IMR-90 (cell line): ENCODE results near the gene MRTFA. TPM values are rescaled to one million over a fixed set of nuclear protein-coding genes. Genes with fewer than 3 reads are reported as not detected.

Source experiments
- ATAC-seq: fragments of 200-7000 bp; cut with Tn5 transposase; 2 replicates; pipeline ENCODE4 v1.9.1; 2020; ENCODE audit warnings: low read depth, mild to moderate bottlenecking, moderate library complexity
- BruUV-seq: library from RNA; stranded (reverse); fragments of 400-500 nt; replicated peaks from 2 replicates; lab custom pipeline; 2021; lab: Mats Ljungman, UMichigan
- CTCF ChIA-PET: fragments of 300-600 bp; formaldehyde crosslinking; extraction: SDS; loops from one replicate; lab custom pipeline; 2021; ENCODE audit warnings: antibody characterized with exemption; lab: Yijun Ruan, JAX
- POLR2A ChIA-PET: fragments of 300-600 bp; sonication (Branson Sonifier 250); formaldehyde crosslinking; loops from one replicate; lab custom pipeline; 2022; ENCODE audit warnings: antibody characterized with exemption; ENCODE audit not compliant: unreplicated experiment; lab: Charles Lee
- DNase-seq: peaks from one replicate; pipeline ENCODE4 v3.0.0; 2013
- H2AFZ ChIP-seq: replicated peaks from 2 replicates; pipeline ENCODE3; 2013; ENCODE audit warnings: low read length, mild to moderate bottlenecking; ENCODE audit not compliant: poor library complexity
- H2AK5ac ChIP-seq: 2 replicates; pipeline ENCODE4 v1.6.1; 2013; ENCODE audit warnings: low read depth, low read length, inconsistent platforms
- H2AK9ac ChIP-seq: replicated peaks from 2 replicates; pipeline ENCODE3; 2013; ENCODE audit warnings: mild to moderate bottlenecking, low read depth, low read length, moderate library complexity; ENCODE audit not compliant: poor library complexity
- H2BK120ac ChIP-seq: 2 replicates; pipeline ENCODE4 v1.6.1; 2013; ENCODE audit warnings: low read depth, low read length, inconsistent platforms
- H2BK15ac ChIP-seq: 3 replicates; pipeline ENCODE4 v1.6.1; 2013; ENCODE audit warnings: low read depth, low read length, inconsistent platforms
- H2BK20ac ChIP-seq: 2 replicates; pipeline ENCODE4 v1.6.1; 2013; ENCODE audit warnings: low read depth, mild to moderate bottlenecking, inconsistent platforms, low read length, moderate library complexity
- H2BK5ac ChIP-seq: 2 replicates; pipeline ENCODE4 v1.6.1; 2013; ENCODE audit warnings: mild to moderate bottlenecking, low read depth, low read length, inconsistent platforms; ENCODE audit not compliant: poor library complexity, severe bottlenecking
- H3K14ac ChIP-seq: replicated peaks from 2 replicates; pipeline ENCODE4 v1.6.1; 2013; ENCODE audit warnings: low read depth, low read length, inconsistent platforms
- H3K18ac ChIP-seq: 2 replicates; pipeline ENCODE4 v1.6.1; 2013; ENCODE audit warnings: low read depth, low read length, control low read depth
- H3K23ac ChIP-seq: 2 replicates; pipeline ENCODE4 v1.6.1; 2013; ENCODE audit warnings: low read depth, low read length, inconsistent platforms
- H3K27ac ChIP-seq: 2 replicates; pipeline ENCODE4 v1.5.1; 2013; ENCODE audit warnings: mild to moderate bottlenecking, control low read depth, low read length; ENCODE audit not compliant: insufficient read depth
- H3K27me3 ChIP-seq: 2 replicates; pipeline ENCODE4 v1.6.1; 2013; ENCODE audit warnings: low read length; ENCODE audit not compliant: control insufficient read depth, insufficient read depth
- H3K36me3 ChIP-seq: 2 replicates; pipeline ENCODE4 v1.6.1; 2013; ENCODE audit warnings: low read length, mixed read lengths; ENCODE audit not compliant: control insufficient read depth, insufficient read depth
- H3K4ac ChIP-seq: 2 replicates; pipeline ENCODE4 v1.6.1; 2013; ENCODE audit warnings: low read depth, low read length, inconsistent platforms
- H3K4me1 ChIP-seq: 2 replicates; pipeline ENCODE4 v1.6.1; 2013; ENCODE audit warnings: low read length, mixed read lengths; ENCODE audit not compliant: control insufficient read depth, insufficient read depth
- H3K4me2 ChIP-seq: 2 replicates; pipeline ENCODE4 v1.6.1; 2013; ENCODE audit warnings: low read depth, mild to moderate bottlenecking, control low read depth, low read length, moderate library complexity
- H3K4me3 ChIP-seq: 2 replicates; pipeline ENCODE4 v1.5.1; 2013; ENCODE audit warnings: low read depth, mild to moderate bottlenecking, control low read depth, low read length, moderate library complexity; ENCODE audit not compliant: insufficient read depth
- H3K56ac ChIP-seq: 2 replicates; pipeline ENCODE4 v1.6.1; 2013; ENCODE audit warnings: low read length, inconsistent platforms; ENCODE audit not compliant: insufficient read depth; ENCODE audit errors: extremely low read depth
- H3K79me1 ChIP-seq, 2 experiments: 2 replicates each; pipeline ENCODE4 v1.6.1; 2013; ENCODE audit warnings: low read length in 2 of 2, inconsistent platforms in 1 of 2, low read depth in 1 of 2
- H3K9ac ChIP-seq: 2 replicates; pipeline ENCODE4 v1.6.1; 2013; ENCODE audit warnings: low read depth, low read length, control low read depth
- H3K9me1 ChIP-seq: 2 replicates; pipeline ENCODE4 v1.6.1; 2013; ENCODE audit warnings: low read length, inconsistent platforms; ENCODE audit not compliant: insufficient read depth
- H3K9me3 ChIP-seq: 2 replicates; pipeline ENCODE4 v1.6.1; 2013; ENCODE audit warnings: low read length; ENCODE audit not compliant: control insufficient read depth, insufficient read depth
- H4K20me1 ChIP-seq: 2 replicates; pipeline ENCODE4 v1.6.1; 2013; ENCODE audit warnings: low read length, inconsistent platforms; ENCODE audit not compliant: insufficient read depth
- H4K5ac ChIP-seq: 2 replicates; pipeline ENCODE4 v1.6.1; 2013; ENCODE audit warnings: mild to moderate bottlenecking, low read depth, low read length, control low read depth
- H4K8ac ChIP-seq, 2 experiments: 2 replicates each; pipeline ENCODE4 v1.6.1; 2013; ENCODE audit warnings: low read depth in 2 of 2, low read length in 2 of 2, control low read depth in 1 of 2, inconsistent platforms in 1 of 2
- H4K91ac ChIP-seq: 2 replicates; pipeline ENCODE4 v1.6.1; 2013; ENCODE audit warnings: low read depth, low read length, inconsistent platforms; ENCODE audit not compliant: insufficient read depth
- BHLHE40 ChIP-seq: fragments of 150-350 bp; IDR thresholded peaks from 2 replicates; pipeline ENCODE4 v1.6.1; 2016; ENCODE audit warnings: mild to moderate bottlenecking, low read depth, low read length
- CEBPB ChIP-seq: IDR thresholded peaks from 2 replicates; pipeline ENCODE4 v1.6.1; 2012; ENCODE audit warnings: low read depth, low read length, improper control_type of control experiment
- CHD1 ChIP-seq: IDR thresholded peaks from 2 replicates; pipeline ENCODE4 v1.6.1; 2012; ENCODE audit warnings: low read depth, low read length, improper control_type of control experiment
- MAFK ChIP-seq: IDR thresholded peaks from 2 replicates; pipeline ENCODE4 v1.6.1; 2012; ENCODE audit warnings: low read depth, low read length, improper control_type of control experiment
- MAZ ChIP-seq: IDR thresholded peaks from 2 replicates; pipeline ENCODE4 v1.6.1; 2012; ENCODE audit warnings: low read depth, mild to moderate bottlenecking, low read length, improper control_type of control experiment, moderate library complexity, borderline replicate concordance
- MXI1 ChIP-seq: IDR thresholded peaks from 2 replicates; pipeline ENCODE4 v1.6.1; 2012; ENCODE audit warnings: low read depth, mild to moderate bottlenecking, low read length, moderate library complexity, borderline replicate concordance
- NFE2L2 ChIP-seq: fragments of 150-350 bp; IDR thresholded peaks from 2 replicates; pipeline ENCODE4 v1.6.1; 2016; ENCODE audit warnings: low read depth, mild to moderate bottlenecking, low read length
- RCOR1 ChIP-seq: IDR thresholded peaks from 2 replicates; pipeline ENCODE4 v1.6.1; 2012; ENCODE audit warnings: mild to moderate bottlenecking, low read length, improper control_type of control experiment; ENCODE audit not compliant: insufficient replicate concordance
- SMC3 ChIP-seq: fragments of 150-350 bp; IDR thresholded peaks from 2 replicates; pipeline ENCODE4 v1.6.1; 2016; ENCODE audit warnings: low read depth, mild to moderate bottlenecking, antibody characterized with exemption, low read length, moderate library complexity
- WGBS, 2 experiments: methylation state at CpG; one replicate each; pipeline versions ENCODE4 v1.1.5 to v1.1.7; 2013; ENCODE audit warnings: missing lambda C conversion rate in 2 of 2; ENCODE audit not compliant: insufficient read length in 1 of 2; ENCODE audit errors: extremely low coverage in 2 of 2; 5-methylcytosine and 5-hydroxymethylcytosine counted together
- dilution Hi-C: fragments of 300-500 bp; cut with HindIII; formaldehyde crosslinking; loops from one replicate; pipeline ENCODE4 v1.14.3; 2018; ENCODE audit warnings: low sequenced_read_pairs; ENCODE audit not compliant: unreplicated experiment
- in situ Hi-C: fragments of 300-500 bp; cut with MboI; formaldehyde crosslinking; loops from 3 replicates; pipeline ENCODE4 v1.14.3; 2019; ENCODE audit warnings: low sequenced_read_pairs, inconsistent platforms, mixed read lengths
- intact Hi-C: fragments of 100-400 bp; cut with micrococcal nuclease; formaldehyde crosslinking; loops from 2 replicates; pipeline ENCODE4 v1.10.0; 2022
- polyA plus RNA-seq, 3 experiments: library from polyadenylated mRNA; depleted of rRNA; stranded (reverse); fragments of >200 nt; gene quantifications; 2 replicates each; pipeline ENCODE4 v1.2.3, GENCODE V29; 2012; ENCODE audit warnings: low replicate concordance in 1 of 3
- total RNA-seq: library from RNA; depleted of rRNA; stranded (reverse); fragments of >200 nt; gene quantifications from 2 replicates; pipeline ENCODE4 v1.2.3, GENCODE V29; 2012
- TF ChIP-seq, protein P1 (sequence below): fragments of 150-350 bp; IDR thresholded peaks from 2 replicates; pipeline ENCODE4 v1.6.1; 2017; ENCODE audit warnings: mild to moderate bottlenecking, antibody characterized with exemption, low read length, low read depth

The MRTFA gene
- total and polyA plus RNA-seq, 2 of the 4 experiments (the other 2 are of a cell fraction), result 12.5 to 17.2 TPM

DNA sequence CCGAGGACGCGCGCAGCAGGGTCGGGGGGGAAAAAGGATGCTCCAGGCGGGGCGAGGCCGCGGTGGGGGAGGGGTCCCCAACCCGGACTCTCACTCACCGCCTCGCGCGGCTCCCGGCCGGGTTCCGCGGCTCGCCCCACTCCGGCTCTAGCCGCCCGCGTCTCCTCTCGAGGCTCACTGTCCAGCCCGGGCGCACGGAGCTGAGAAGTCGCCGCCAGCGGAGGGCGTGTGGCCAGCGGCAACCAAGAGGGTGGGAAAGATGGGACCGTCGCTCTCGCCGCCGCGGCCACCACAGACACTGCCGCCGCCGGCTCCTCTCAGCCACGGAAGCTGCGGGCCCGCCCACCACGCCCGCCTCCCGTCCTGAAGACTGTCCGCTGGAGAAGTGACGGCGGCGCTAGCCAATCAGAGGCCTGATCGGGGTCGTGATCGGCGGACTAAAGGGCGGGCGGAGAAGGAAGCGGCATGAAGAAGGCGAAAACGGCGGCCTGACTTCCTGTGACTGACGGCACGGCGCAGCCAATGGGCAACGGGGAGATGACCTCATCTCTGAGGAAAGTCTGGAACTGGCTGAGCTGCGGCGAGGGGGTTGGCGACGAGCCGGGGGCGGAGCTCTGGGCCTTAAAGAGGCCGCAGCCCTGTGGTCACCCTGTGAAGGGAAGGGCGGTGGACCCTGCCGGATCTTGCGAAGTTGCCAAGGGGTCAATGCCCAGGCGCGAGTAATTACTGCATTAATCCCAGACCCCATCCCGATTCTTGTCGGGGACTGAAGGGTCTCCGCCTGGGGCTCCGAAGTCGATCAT is at the start of gene MRTFA (continued):
- peak; percentile 57; the same call in 1 of the 2 replicates for TF ChIP-seq MXI1
- TF ChIP-seq NFE2L2, result no peak
- no peak for TF ChIP-seq MAFK
- TF ChIP-seq MAZ, result peak; percentile 55; the same call in 1 of the 2 replicates
- no peak for TF ChIP-seq RCOR1

DNA sequence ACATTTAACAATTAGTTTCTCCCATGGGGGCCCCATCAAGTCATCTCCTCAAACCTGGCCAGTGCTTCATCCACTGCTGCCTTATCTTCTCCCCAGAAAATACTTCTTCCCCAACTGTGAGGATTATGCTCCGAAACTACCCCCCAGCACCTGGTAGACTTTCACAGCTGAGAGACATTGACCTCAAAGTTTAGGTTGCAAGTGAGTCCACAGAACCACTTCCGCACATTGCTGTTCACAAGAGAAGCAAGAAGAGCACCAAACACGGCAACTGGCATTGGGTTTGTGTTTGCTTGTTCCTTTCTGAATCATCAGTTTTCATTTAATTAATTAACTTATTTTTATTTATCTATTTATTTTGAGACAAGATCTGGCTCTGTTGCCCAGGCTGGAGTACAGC is 48.9 kb upstream of the MRTFA start:
- Histone ChIP-seq H3K18ac (no peak overlapping the region), H2BK120ac (no peak overlapping the region), H2BK5ac (no peak overlapping the region), H3K14ac (no peak overlapping the region), H2BK15ac (no peak overlapping the region), H3K4me2 (no peak overlapping the region), H3K56ac (no peak overlapping the region), H2AK9ac (no peak overlapping the region), H3K9me1 (peaks cover 6% of the 10 kb centered on the region; the same call in 1 of the 2 replicates), H3K27ac (no peak overlapping the region), H2AFZ (no peak overlapping the region), H3K23ac (no peak overlapping the region), H3K9me3 (no peaks in the 10 kb centered on the region), H3K79me1 (no peaks in the 10 kb centered on the region), H4K5ac (no peak overlapping the region), H3K36me3 (no peaks in the 10 kb centered on the region), H3K4ac (no peak overlapping the region), H2BK20ac (no peak overlapping the region), H3K27me3 (no peaks in the 10 kb centered on the region), H4K8ac (no peak overlapping the region), H3K9ac (no peak overlapping the region), H4K91ac (no peak overlapping the region), H4K20me1 (no peaks in the 10 kb centered on the region), H3K4me1 (peaks cover 4% of the 10 kb centered on the region; the same call in 1 of the 2 replicates), H2AK5ac (no peak overlapping the region), H3K4me3 (no peak overlapping the region)
- TF ChIP-seq CHD1 (no peak), BHLHE40 (no peak), CEBPB (no peak), SMC3 (no peak), MAZ (no peak)
- TF ChIP-seq, protein P1, sequence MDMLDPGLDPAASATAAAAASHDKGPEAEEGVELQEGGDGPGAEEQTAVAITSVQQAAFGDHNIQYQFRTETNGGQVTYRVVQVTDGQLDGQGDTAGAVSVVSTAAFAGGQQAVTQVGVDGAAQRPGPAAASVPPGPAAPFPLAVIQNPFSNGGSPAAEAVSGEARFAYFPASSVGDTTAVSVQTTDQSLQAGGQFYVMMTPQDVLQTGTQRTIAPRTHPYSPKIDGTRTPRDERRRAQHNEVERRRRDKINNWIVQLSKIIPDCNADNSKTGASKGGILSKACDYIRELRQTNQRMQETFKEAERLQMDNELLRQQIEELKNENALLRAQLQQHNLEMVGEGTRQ, result no peak
- no peak for ATAC-seq
- no CpG with 5 or more reads among the region's 3 CpGs for WGBS, 2 experiments
- in situ Hi-C loops (no loop called here), dilution Hi-C loops (no loop called here), intact Hi-C loops (no loop called here)
- BruUV-seq, result no TSS peak
- ChIA-PET CTCF (interaction anchor here (2.1 kb wide), 1 partner anchor 75 kb away, joined by 9 read pairs; no protein-coding TSS in a partner anchor), POLR2A (no interaction called here)
- DNase-seq, result no peak
